PFSK-1 (cell line): ENCODE data around the gene MAPK8IP1.

Experiments
- POLR2AphosphoS5 ChIP-seq: IDR thresholded peaks from 2 replicates; pipeline ENCODE4 v1.6.1; 2012; ENCODE audit warnings: low read depth, mild to moderate bottlenecking, control low read depth, low read length, moderate library complexity
- SIN3A ChIP-seq: IDR thresholded peaks from 2 replicates; pipeline ENCODE4 v1.6.1; 2012; ENCODE audit warnings: mild to moderate bottlenecking, low read length, moderate library complexity, borderline replicate concordance; ENCODE audit not compliant: insufficient read depth
- TAF1 ChIP-seq: IDR thresholded peaks from 2 replicates; pipeline ENCODE4 v1.6.1; 2012; ENCODE audit warnings: low read length, control low read depth, borderline replicate concordance; ENCODE audit not compliant: insufficient read depth
- TF ChIP-seq, protein P1 (sequence below), 2 experiments: IDR thresholded peaks; 2 replicates each; pipeline versions ENCODE4 v1.6.1 to v1.8.0; 2011 to 2012; ENCODE audit warnings: low read depth in 2 of 2, low read length in 2 of 2, control low read depth in 1 of 2, inconsistent platforms in 1 of 2, mild to moderate bottlenecking in 1 of 2, moderate library complexity in 1 of 2; ENCODE audit not compliant: insufficient read depth in 1 of 2

DNA sequence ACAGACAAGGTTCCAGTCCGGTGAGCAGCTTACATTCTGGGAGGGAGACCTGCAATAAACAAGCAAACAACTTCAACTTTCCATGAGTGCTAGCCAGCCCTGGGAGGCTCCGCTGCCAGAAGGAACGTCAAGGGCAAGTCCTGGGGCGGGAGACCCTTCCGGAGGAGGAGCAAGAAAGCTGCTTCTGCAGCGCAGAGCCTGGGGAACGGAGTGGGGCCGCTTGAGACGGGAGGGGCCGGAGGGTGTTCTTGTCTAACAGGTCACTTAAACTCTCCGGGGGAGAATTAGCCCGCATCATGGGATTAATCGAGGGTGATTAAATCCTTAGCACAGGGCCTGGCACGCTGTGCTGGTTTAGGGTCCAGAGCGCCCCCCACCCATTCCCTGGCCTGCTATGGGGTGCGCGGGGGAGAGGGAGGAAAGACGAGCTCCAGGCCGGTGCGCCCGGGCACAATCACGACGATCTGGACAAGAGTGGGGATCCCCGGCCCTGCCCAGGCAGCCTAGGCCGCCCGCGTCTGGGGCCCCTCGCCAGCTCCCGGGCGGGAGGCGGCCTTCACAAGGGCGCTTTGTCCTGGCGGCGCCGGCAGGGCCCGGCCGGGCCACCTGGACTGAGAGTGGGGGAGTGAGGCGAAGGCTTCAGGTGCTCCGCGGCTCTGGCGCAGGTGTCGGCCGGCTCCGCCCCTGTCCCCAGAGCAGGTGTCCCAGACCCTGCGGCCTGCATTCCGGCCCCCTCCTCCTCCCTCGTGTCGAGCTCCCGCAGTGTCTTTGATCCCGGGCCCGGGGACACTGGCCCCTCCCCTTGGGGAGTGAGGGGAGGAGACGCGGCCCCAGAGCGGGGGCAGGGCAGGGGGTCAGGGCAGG, 36.3 kb downstream of the MAPK8IP1 start:
- TF ChIP-seq, protein P1, sequence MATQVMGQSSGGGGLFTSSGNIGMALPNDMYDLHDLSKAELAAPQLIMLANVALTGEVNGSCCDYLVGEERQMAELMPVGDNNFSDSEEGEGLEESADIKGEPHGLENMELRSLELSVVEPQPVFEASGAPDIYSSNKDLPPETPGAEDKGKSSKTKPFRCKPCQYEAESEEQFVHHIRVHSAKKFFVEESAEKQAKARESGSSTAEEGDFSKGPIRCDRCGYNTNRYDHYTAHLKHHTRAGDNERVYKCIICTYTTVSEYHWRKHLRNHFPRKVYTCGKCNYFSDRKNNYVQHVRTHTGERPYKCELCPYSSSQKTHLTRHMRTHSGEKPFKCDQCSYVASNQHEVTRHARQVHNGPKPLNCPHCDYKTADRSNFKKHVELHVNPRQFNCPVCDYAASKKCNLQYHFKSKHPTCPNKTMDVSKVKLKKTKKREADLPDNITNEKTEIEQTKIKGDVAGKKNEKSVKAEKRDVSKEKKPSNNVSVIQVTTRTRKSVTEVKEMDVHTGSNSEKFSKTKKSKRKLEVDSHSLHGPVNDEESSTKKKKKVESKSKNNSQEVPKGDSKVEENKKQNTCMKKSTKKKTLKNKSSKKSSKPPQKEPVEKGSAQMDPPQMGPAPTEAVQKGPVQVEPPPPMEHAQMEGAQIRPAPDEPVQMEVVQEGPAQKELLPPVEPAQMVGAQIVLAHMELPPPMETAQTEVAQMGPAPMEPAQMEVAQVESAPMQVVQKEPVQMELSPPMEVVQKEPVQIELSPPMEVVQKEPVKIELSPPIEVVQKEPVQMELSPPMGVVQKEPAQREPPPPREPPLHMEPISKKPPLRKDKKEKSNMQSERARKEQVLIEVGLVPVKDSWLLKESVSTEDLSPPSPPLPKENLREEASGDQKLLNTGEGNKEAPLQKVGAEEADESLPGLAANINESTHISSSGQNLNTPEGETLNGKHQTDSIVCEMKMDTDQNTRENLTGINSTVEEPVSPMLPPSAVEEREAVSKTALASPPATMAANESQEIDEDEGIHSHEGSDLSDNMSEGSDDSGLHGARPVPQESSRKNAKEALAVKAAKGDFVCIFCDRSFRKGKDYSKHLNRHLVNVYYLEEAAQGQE (IDR thresholded peaks at IDR 0.05; ENCODE audit: insufficient read depth in 1 of 2, low read depth in 2 of 2, low read length in 2 of 2): no peak
- TF ChIP-seq SIN3A (no peak), POLR2AphosphoS5 (no peak), TAF1 (no peak)
